A673 (cell line): Measurements from ENCODE around the gene DNAJC1. TPM values are rescaled to one million over a fixed set of nuclear protein-coding genes. Genes with fewer than 3 reads are reported as not detected.

ENCODE experiments used
- BruUV-seq: library from RNA; stranded (reverse); fragments of 400-500 nt; replicated peaks from 2 replicates; lab custom pipeline; 2021; lab: Mats Ljungman, UMichigan
- CTCF ChIA-PET: fragments of 300-600 bp; sonication (Branson Sonifier 250); formaldehyde crosslinking; loops from one replicate; lab custom pipeline; 2022; ENCODE audit warnings: antibody characterized with exemption; lab: Charles Lee
- POLR2A ChIA-PET: fragments of 300-600 bp; sonication (Branson Sonifier 250); formaldehyde crosslinking; loops from one replicate; lab custom pipeline; 2022; ENCODE audit warnings: antibody characterized with exemption; ENCODE audit not compliant: low non-redundant PET; lab: Charles Lee
- DNase-seq: peaks from one replicate; pipeline ENCODE4 v3.0.0-alpha.2; 2015; ENCODE audit warnings: low spot score
- H3K27ac ChIP-seq: fragments of 200-600 bp; sonication (generic); 2 replicates; pipeline ENCODE4 v1.5.1; 2016; ENCODE audit warnings: mixed run types, low read depth, mild to moderate bottlenecking, mixed read lengths, antibody characterized with exemption, low read length; ENCODE audit not compliant: poor library complexity, severe bottlenecking
- H3K27me3 ChIP-seq: fragments of 200-600 bp; sonication (generic); replicated peaks from 2 replicates; pipeline ENCODE4 v1.6.1; 2017; ENCODE audit warnings: mixed run types, low read depth, mild to moderate bottlenecking, mixed read lengths, antibody characterized with exemption, low read length; ENCODE audit not compliant: insufficient read depth, poor library complexity
- H3K36me3 ChIP-seq: fragments of 200-600 bp; sonication (generic); 2 replicates; pipeline ENCODE4 v1.6.1; 2016; ENCODE audit warnings: mixed run types, mild to moderate bottlenecking, mixed read lengths, antibody characterized with exemption, low read length; ENCODE audit not compliant: insufficient read depth, poor library complexity, severe bottlenecking
- H3K4me1 ChIP-seq: fragments of 200-600 bp; sonication (generic); 2 replicates; pipeline ENCODE4 v1.6.1; 2017; ENCODE audit warnings: mixed run types, mild to moderate bottlenecking, mixed read lengths, antibody characterized with exemption, low read length; ENCODE audit not compliant: insufficient read depth, poor library complexity, severe bottlenecking
- H3K4me3 ChIP-seq: fragments of 200-600 bp; sonication (generic); 2 replicates; pipeline ENCODE4 v1.5.1; 2016; ENCODE audit warnings: low read depth, mixed run types, mild to moderate bottlenecking, mixed read lengths, low read length; ENCODE audit not compliant: poor library complexity, severe bottlenecking
- H3K9me3 ChIP-seq: fragments of 200-600 bp; sonication (generic); 2 replicates; pipeline ENCODE4 v1.6.1; 2016; ENCODE audit warnings: mixed run types, low read depth, mild to moderate bottlenecking, mixed read lengths, antibody characterized with exemption, low read length; ENCODE audit not compliant: poor library complexity, severe bottlenecking
- CTCF ChIP-seq: fragments of 300-800, 200-600 bp; sonication (generic); conservative IDR thresholded peaks from 2 replicates; pipeline ENCODE4 v1.5.1; 2017; ENCODE audit warnings: low read depth, mild to moderate bottlenecking, antibody characterized with exemption, low read length, moderate library complexity, mixed read lengths
- EZH2 ChIP-seq: fragments of 200-600 bp; sonication (generic); IDR thresholded peaks from 2 replicates; pipeline ENCODE4 v1.6.1; 2017; ENCODE audit warnings: borderline replicate concordance, low read depth, mild to moderate bottlenecking, mixed read lengths, antibody characterized with exemption, low read length; ENCODE audit not compliant: poor library complexity, severe bottlenecking
- intact Hi-C: fragments of 100-400 bp; cut with micrococcal nuclease; formaldehyde crosslinking; loops from one replicate; pipeline ENCODE4 v1.10.0; 2022; ENCODE audit not compliant: unreplicated experiment
- total RNA-seq: library from RNA; stranded (reverse); gene quantifications from 2 replicates; pipeline ENCODE4 v1.2.3, GENCODE V29; 2021

DNAJC1 gene
- total RNA-seq, 1 experiment from 2014 or later = 21.2 TPM

DNA sequence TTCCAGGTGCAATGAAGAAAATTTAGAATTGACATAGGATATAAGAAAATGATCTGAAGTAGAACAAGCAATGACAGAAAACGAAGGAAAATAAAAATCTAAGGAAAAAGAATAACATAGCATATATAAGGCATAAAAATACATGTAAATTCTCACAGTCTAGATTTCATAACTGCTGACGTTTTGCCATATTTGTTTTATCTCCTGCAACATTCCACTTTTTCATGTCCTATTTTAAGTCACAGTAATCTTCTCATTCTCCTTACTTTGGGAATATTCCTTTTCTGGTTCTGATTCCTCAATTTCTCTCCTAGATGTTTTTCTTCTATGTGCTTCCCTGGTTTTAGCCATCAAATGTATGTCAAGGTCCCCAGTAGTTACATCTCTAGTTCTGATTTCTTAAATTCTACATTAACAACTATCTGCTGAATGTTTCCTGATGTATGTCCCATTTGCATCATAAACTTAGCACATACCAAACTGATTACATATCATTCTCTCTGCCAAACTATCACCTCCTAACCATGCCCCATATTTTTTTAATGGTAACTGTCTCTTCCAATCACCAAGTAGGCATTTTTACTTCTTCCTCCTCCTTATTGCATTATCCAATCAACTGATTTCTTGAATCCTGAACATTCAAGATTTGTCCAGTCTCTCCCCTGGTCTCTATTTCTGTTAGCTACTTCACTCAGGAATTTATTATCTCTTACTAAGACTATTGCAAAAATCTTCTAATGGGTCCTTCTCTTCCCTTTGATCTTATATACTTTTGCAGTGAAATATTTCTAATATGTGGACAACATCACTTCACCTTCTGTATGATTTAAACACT lies 171.3 kb downstream of the DNAJC1 start:
- Histone ChIP-seq H3K9me3 (peaks cover 23% of the 10 kb centered on the region), H3K36me3 (no peaks in the 10 kb centered on the region), H3K27ac (no peak overlapping the region), H3K4me3 (no peak overlapping the region), H3K4me1 (no peaks in the 10 kb centered on the region), H3K27me3 (no peaks in the 10 kb centered on the region)
- no peak for DNase-seq
- ChIA-PET POLR2A (no interaction called here), CTCF (no interaction called here)
- BruUV-seq = no TSS peak
- TF ChIP-seq CTCF (no peak), EZH2 (no peak)
- intact Hi-C loops = no loop called here

- no peaks in the 10 kb centered on the region for H3K4me1 ChIP-seq
- DNase-seq = no peak
- H3K4me3 ChIP-seq = no peak overlapping the region
- no peak overlapping the region for H3K27ac ChIP-seq
- ChIA-PET POLR2A (no interaction called here), CTCF (no interaction called here)
- no peaks in the 10 kb centered on the region for H3K36me3 ChIP-seq
- H3K27me3 ChIP-seq = no peaks in the 10 kb centered on the region
- intact Hi-C loops = no loop called here
- peaks cover 34% of the 10 kb centered on the region for H3K9me3 ChIP-seq
- no TSS peak for BruUV-seq
- no peak for TF ChIP-seq EZH2
- TF ChIP-seq CTCF = no peak
Measured at GRCh38 chr10:21830037-21830436, 173.5 kb downstream of the DNAJC1 start.

DNA sequence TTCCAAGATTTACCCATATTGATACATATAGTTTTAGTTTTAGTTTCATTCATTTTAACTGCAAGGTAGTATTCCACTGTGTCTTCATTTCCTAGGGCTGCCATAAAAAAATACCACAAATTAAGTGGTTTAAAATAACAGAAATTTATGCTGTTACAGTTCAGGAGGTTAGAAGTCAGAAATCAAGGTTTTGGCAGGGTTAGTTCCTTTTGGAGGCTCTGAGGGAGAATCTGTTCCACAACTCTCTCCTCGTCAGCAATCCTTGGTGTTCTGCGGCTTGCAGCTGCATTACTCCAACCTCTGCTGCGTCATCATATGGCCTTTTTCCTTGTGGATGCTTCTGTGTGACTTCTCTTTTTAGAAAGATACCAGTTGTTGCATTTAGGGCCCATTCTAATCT lies 176.2 kb downstream of the DNAJC1 start:
- Histone ChIP-seq H3K9me3 (peaks cover 34% of the 10 kb centered on the region), H3K27me3 (no peaks in the 10 kb centered on the region), H3K36me3 (no peaks in the 10 kb centered on the region), H3K27ac (no peak overlapping the region), H3K4me1 (no peaks in the 10 kb centered on the region), H3K4me3 (no peak overlapping the region)
- ChIA-PET CTCF (no interaction called here), POLR2A (no interaction called here)
- no peak for DNase-seq
- no peak for TF ChIP-seq CTCF
- no peak for TF ChIP-seq EZH2
- intact Hi-C loops = no loop called here
- no TSS peak for BruUV-seq
